Measurements from ENCODE around the gene CD74. TPM values are rescaled to one million over a fixed set of nuclear protein-coding genes. Genes with fewer than 3 reads are reported as not detected.

The CD74 gene
- total RNA-seq, 4 donors from 2014 or later, result 397 to 1,386 (median 625) TPM

DNA sequence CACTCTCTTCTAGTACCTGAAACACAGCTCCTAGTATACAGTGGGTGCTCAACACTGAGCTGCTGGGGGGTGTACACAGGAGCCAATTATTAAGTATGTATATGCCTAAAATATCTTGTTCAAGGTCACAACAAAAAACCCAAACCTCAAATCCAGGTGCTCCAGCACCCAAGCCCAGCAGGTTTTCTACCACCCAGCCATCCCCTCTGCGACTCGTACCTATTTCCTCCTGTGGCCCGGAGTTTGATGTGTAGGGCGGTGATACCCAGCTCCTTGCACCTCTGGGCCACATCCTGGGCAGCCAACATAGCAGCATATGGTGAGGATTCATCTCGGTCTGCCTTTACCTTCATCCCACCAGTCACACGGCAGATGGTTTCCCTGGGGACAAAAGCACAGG, 33.9 kb upstream of the CD74 start:
- TF ChIP-seq, protein P1, sequence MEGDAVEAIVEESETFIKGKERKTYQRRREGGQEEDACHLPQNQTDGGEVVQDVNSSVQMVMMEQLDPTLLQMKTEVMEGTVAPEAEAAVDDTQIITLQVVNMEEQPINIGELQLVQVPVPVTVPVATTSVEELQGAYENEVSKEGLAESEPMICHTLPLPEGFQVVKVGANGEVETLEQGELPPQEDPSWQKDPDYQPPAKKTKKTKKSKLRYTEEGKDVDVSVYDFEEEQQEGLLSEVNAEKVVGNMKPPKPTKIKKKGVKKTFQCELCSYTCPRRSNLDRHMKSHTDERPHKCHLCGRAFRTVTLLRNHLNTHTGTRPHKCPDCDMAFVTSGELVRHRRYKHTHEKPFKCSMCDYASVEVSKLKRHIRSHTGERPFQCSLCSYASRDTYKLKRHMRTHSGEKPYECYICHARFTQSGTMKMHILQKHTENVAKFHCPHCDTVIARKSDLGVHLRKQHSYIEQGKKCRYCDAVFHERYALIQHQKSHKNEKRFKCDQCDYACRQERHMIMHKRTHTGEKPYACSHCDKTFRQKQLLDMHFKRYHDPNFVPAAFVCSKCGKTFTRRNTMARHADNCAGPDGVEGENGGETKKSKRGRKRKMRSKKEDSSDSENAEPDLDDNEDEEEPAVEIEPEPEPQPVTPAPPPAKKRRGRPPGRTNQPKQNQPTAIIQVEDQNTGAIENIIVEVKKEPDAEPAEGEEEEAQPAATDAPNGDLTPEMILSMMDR (IDR thresholded peaks at IDR 0.05; ENCODE audit: low read depth), result no peak

DNA sequence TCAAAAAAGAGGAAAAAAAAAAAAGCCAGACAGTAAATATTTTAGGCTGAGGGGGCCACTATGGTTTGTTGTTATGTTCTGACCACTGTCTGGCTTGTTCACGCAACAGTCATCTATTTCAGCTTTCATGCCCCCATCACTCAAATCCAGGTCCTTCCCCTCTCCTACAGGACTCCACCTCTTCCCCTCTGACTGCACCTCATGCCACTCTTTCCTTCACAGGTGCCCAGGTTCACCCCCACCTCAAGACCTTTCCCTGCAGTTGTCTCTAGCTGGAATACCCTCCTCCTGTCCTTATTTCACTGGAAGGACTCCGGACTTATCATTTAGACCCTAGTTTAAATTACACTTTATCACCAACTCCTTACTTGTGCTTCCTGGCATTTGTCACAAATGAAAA, 33.4 kb upstream of the CD74 start:
- TF ChIP-seq, protein P1 (IDR thresholded peaks at IDR 0.05; ENCODE audit: low read depth), result no peak

DNA sequence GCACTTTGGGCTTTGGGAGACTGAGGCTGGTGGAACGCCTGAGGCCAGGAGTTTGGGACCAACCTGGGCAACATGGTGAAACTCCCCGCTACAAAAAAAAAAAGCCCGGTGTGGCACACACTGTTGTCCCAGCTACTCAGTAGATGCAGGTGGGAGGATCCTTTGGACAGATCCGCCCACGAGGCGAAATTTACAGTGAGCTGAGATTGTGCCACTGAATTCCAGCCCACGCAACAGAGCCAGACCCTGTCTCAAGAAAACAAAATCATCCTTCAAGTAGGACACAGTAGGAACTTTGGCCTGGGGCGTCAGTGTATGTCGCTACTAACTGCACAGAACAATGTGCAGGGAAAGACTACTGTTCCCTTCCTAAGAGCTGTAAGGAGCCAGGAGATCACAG, 32.1 kb upstream of the CD74 start:
- TF ChIP-seq, protein P1 (IDR thresholded peaks at IDR 0.05; ENCODE audit: low read depth), result no peak

DNA sequence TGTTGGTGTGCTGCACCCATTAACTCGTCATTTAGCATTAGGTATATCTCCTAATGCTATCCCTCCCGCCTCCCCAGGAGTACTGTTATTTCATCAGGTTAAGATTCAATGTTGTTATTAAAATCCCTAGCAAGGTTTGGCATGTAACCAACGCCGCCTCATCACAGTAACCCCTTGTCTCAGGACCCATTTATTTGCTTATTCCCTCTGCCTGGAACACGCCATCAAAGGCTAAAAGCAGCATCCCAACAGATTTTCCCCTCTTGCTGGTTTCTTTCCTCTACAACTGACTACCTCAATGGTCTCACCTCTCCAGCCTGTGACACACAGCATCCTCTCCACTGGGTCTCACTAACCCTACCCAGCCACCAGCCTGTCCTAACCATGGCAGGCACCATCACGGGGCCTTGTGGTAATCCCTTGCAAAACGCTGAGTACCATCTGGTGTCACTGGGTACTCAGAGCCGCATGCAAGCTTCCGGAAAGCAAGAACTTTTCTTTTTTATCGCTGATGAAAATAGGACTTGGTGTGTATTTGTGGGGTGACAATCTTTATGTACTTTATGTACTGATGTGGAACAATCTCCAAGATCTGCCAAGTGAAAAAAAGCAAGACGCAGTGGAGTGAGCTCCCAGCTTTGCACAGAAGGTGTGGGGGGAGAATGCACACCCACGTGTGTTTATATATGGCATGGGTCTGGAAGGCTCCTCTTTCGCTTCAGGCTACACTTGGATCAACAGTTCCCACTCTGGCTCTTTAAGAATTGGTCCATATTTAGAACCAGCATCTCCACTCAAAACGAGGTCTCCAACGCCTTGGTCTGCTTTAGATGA, 30.7 kb upstream of the CD74 start:
- TF ChIP-seq, protein P1 (IDR thresholded peaks at IDR 0.05; ENCODE audit: low read depth), result no peak

DNA sequence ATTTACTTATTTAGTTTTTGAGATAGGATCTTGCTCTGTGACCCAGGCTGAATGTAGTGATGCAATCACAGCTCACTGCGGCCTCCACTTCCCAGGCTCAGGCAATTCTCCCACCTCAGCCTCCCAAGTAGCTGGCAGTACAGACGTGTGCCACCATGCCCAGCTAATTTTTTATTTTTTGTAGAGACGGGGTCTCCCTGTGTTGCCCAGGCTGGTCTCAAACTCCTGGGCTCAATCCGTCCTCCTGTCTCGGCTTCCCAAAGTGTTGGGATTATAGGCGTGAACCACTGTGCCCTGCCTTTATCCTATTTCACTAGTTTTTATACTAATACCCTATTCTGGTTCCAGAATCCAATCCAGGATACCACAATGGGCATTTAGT, 30.0 kb upstream of the CD74 start:
- TF ChIP-seq, protein P1 (IDR thresholded peaks at IDR 0.05; ENCODE audit: low read depth), result no peak

DNA sequence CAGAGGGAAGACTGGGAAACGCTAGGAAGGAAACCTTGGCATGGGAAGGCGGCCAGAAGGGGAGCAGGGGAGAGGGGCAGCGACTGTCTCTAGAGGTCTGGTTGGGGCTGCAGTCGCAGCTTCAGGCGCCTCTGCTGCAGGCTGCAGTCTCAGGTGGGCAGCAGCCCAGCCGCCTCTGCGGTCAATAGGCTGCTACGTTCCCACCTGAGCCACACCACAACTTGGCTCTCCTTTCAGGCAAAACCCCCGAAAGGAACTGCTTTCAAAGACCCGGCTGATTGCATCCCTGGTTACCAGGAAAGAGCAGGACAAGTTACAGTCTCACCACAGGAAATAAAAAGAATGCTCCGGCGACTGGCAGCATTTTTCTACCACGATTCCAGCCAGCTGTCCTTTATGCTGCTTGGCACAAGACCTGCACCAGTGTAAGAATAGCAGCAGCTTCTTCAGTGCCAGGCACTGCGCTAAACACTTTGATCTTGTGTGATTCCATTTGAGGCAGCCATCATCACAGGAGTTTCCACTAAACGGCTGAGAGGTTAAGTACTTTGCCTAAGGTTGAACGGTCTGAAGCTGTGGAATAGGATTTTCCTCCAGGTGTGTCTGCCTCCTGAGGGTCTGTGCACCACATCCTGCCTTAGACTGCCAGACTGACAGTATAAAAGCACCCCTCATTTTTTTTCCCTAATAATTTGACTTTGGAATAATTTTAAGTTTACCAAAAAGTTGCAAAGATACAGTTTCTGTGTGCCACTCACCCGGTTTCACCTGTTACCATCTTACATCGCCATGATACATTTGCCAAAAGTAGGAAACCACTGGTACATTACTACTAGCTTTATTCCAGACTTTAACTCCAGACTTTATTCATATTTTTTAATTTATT, 29.3 kb upstream of the CD74 start:
- TF ChIP-seq, protein P1 (IDR thresholded peaks at IDR 0.05; ENCODE audit: low read depth), result no peak

All from subcutaneous adipose tissue (tissue), 4 donors.